Left kidney (tissue), 2 donors: ENCODE results near the gene SGIP1. TPM values are rescaled to one million over a fixed set of nuclear protein-coding genes. Genes with fewer than 3 reads are reported as not detected.
"Not testable (repeated sequence)": the region's sequence is repeated elsewhere in the genome, so short reads cannot be mapped to it uniquely, and the experiment has no call there.

Experiments used
- DNase-seq: peaks from one replicate; pipeline ENCODE4 v3.0.0-alpha.2; 2013
- polyA plus RNA-seq: library from polyadenylated mRNA; unstranded; fragments of 120-200 nt; gene quantifications from one replicate; pipeline ENCODE4 v1.2.1, GENCODE V29; 2013; ENCODE audit not compliant: insufficient read length

SGIP1 gene
- polyA plus RNA-seq, 1 donor: 18.4 TPM

- DNase-seq: no peak
Measured at GRCh38 chr1:66552829-66553228, 18.9 kb downstream of the SGIP1 start.

GRCh38 chr1:66553846-66554245 lies 19.9 kb downstream of the SGIP1 start:
- no peak for DNase-seq

- DNase-seq: no peak
Measured at GRCh38 chr1:66556161-66556611, 22.2 kb downstream of the SGIP1 start.

GRCh38 chr1:66557157-66557556 lies 23.2 kb downstream of the SGIP1 start:
- no peak for DNase-seq

- no peak for DNase-seq
Measured at GRCh38 chr1:66559517-66559916, 25.6 kb downstream of the SGIP1 start.

- DNase-seq: no peak
Measured at GRCh38 chr1:66562561-66562960, 28.6 kb downstream of the SGIP1 start.

GRCh38 chr1:66563094-66563800 lies 29.3 kb downstream of the SGIP1 start:
- DNase-seq: peak; percentile 50

- DNase-seq: no peak
Measured at GRCh38 chr1:66563941-66564630, 30.1 kb downstream of the SGIP1 start.

GRCh38 chr1:66570196-66570595 lies 36.2 kb downstream of the SGIP1 start:
- no peak for DNase-seq

- no peak for DNase-seq
Measured at GRCh38 chr1:66571789-66572188, 37.8 kb downstream of the SGIP1 start.

GRCh38 chr1:66575739-66576138 lies 41.8 kb downstream of the SGIP1 start:
- DNase-seq: no peak

- DNase-seq: no peak
Measured at GRCh38 chr1:66576645-66577044, 42.7 kb downstream of the SGIP1 start.

GRCh38 chr1:66578841-66579240 lies 44.9 kb downstream of the SGIP1 start:
- no peak for DNase-seq

- DNase-seq: no peak
Measured at GRCh38 chr1:66580081-66580480, 46.1 kb downstream of the SGIP1 start.

- no peak for DNase-seq
Measured at GRCh38 chr1:66583021-66583420, 49.1 kb downstream of the SGIP1 start.

- no peak for DNase-seq
Measured at GRCh38 chr1:66585002-66585401, 51.0 kb downstream of the SGIP1 start.

- DNase-seq: no peak
Measured at GRCh38 chr1:66589326-66589725, 55.4 kb downstream of the SGIP1 start.

- not testable (repeated sequence) for DNase-seq
Measured at GRCh38 chr1:66592106-66592507, 58.2 kb downstream of the SGIP1 start.

GRCh38 chr1:66596191-66596590 lies 62.2 kb downstream of the SGIP1 start:
- no peak for DNase-seq

GRCh38 chr1:66597500-66597899 lies 63.5 kb downstream of the SGIP1 start:
- DNase-seq: no peak

GRCh38 chr1:66598670-66599069 lies 64.7 kb downstream of the SGIP1 start:
- no peak for DNase-seq

- peak; percentile 12 for DNase-seq
Measured at GRCh38 chr1:66599346-66599745, 65.4 kb downstream of the SGIP1 start.

- no peak for DNase-seq
Measured at GRCh38 chr1:66599899-66600737, 66.2 kb downstream of the SGIP1 start.
